Renal cortex interstitium (tissue), 11 donors: Measurements from ENCODE around the gene DPY19L1. TPM values are rescaled to one million over a fixed set of nuclear protein-coding genes. Genes with fewer than 3 reads are reported as not detected.
"Not testable (repeated sequence)": the region's sequence is repeated elsewhere in the genome, so short reads cannot be mapped to it uniquely, and the experiment has no call there.

Source experiments
- DNase-seq, 11 donors: peaks; one replicate each; pipeline ENCODE4 v3.0.0-alpha.2; 2013; ENCODE audit warnings: low read depth in 9 of 11, low spot score in 4 of 11; ENCODE audit errors: extremely low read depth in 1 of 11
- polyA plus RNA-seq, 3 donors: library from polyadenylated mRNA; unstranded; fragments of 120-200 nt; gene quantifications; one replicate each; pipeline ENCODE4 v1.2.1, GENCODE V29; 2013; ENCODE audit not compliant: insufficient read length in 3 of 3

Gene DPY19L1
- polyA plus RNA-seq, 3 donors = 25.6 to 44.8 (median 34.2) TPM

DNA sequence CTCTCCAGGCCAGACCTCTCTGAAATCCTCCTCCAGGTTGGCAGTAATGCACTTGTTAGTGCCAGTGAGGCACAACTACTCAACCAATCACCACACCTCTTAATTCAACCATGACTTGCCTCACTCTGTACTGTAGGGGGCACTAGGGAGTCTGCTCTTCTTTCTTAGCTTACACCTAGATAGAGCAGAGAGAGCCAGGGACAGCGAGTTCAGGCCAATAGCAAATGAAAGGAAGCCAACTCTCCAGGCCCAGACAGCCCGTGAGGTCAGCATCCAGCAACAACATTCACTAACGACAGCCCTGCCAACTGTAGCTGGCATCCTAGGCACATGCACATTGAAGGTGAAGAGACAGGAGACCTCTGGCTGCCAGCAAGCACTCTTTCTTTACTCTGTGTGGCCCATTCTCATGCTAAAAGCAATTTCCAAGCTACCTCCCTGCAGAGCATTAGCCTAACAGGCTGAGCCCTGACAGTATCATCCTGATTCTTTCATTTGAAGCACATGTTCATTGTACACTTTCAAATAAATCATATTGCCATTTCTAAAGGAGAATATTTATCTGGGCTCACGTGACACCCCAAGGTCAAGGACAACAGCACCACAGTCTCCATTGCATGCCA is 136.3 kb downstream of the DPY19L1 start:
- DNase-seq = no peak

DNA sequence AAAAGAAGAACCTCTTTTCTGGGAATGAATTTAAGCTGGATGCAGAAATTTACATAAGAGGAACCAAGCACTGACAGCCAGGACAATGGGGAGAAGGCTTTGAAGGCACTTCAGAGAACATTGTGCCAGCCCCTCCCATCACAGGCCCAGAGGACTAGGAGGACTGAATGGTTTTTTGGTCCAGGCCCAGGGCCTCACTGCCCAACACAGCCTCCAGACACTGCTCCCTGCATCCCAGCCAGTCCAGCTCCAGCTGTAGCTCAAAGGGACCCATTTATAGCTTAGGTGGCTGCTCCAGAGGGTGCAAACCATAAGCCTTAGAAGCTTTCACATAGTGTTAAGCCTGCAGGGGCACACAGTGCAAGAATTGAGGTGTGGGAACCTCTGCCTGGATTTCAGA is 142.1 kb downstream of the DPY19L1 start:
- DNase-seq = no peak

DNA sequence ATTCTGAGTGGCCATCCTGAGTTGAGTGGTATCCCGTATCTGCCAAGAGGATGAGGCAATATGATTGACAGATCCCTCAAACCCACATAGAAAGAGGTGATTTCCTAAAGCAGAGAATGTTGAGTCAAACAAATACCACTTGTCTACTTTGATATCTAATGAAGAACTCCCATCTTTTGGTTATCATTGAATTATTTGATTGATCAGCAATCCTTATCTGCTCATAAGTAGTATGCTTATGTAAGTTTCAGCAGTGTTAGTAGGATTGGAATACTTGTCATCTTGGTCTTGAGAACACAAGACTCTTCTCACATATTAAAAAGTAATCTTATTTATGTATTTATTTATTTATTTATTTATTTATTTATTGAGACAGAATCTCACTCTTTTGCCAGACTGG is 147.3 kb downstream of the DPY19L1 start:
- DNase-seq = no peak

DNA sequence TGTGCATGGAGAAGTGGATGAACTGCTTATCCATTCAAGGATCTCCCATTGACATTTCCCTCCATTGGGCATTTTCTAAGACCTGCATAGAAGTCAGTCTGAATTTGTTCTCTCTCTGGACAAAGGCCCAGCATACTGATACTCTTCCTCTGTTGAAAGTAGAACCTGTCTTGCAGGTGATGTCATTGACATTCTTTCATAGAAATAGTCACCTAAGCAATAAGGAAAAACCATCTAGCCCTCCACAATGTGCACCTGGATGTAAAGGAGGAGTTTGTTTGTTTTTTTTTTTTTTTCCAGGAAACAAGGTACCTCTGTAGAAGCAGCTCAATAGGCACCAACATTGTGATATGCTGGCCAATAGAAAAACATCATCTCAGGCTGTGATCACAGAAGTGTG is 150.4 kb downstream of the DPY19L1 start:
- no peak for DNase-seq

DNA sequence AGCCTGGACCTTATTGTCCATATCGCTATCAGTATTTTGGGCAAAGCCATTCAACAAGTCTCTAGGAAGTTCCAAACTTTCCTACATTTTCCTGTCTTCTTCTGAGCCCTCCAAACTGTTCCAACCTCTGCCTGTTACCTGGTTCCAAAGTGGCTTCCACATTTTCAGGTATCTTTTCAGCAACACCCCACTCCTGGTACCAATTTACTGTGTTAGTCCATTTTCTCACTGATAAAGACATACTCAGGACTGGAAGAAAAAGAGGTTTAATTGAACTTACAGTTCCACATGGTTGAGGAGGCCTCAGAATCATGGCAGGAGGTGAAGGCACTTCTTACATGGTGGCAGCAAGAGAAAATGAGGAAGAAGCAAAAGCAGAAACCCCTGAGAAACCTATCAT is 153.4 kb downstream of the DPY19L1 start:
- not testable (repeated sequence) for DNase-seq

GRCh38 chr7:34879871-34880270 is 157.4 kb downstream of the DPY19L1 start:
- no peak for DNase-seq

DNA sequence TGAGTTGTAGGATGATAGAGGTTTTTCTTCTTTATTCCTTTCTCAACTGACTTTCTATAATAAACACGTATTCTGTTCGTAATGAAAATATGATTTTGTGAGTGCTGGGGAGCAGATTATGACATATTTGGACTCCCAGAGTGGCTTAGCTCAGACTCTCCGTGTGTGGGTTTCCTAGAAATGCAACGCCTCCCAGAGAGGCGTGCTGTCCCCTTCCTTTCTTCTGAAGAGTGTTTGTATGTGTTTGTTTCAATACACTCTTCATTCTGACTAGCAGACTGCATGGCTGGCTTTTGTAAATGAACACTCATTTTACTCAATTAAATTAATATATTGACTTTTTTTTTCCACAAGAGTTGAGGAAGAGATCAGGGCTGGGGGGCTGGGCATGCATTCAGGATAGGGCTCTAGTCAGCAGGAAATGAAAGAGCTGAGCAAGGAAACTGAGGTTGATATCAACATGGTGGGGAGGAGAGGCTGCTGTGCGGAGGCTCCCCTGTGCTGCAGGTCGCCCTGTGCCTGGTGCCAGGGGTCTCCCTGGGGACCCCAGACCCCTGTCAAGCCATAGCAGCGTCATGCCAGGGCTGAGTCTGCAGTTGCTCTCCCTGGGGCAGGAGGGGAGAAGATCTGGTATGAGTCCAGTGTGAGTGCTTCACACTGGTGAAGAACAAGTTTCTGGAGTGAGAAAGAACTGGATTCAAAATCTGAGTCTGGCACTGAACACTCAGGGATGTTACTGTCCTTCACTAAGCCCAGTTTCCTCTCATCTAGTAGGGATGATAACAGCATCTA is 158.1 kb downstream of the DPY19L1 start:
- not testable (repeated sequence) for DNase-seq

Other genes starting within 250 kb of the DPY19L1 start
- gene TBX20, start 216.6 kb upstream of the DPY19L1 start, polyA plus RNA-seq = not detected